GM12878 (cell line): Measurements from ENCODE around the gene CLEC4G. TPM values are rescaled to one million over a fixed set of nuclear protein-coding genes. Genes with fewer than 3 reads are reported as not detected.
A peak's percentile ranks its signal among the peaks of the same experiment; 100 is the strongest.

Experiments used
- ATAC-seq: fragments of 200-7000 bp; cut with Tn5 transposase; 3 replicates; pipeline ENCODE4 v1.9.1; 2020; ENCODE audit warnings: mild to moderate bottlenecking, moderate library complexity
- BruUV-seq: library from RNA; stranded (reverse); fragments of 400-500 nt; replicated peaks from 2 replicates; lab custom pipeline; 2021; lab: Mats Ljungman, UMichigan
- CTCF ChIA-PET: fragments of 300-600 bp; sonication (Branson Sonifier 250); formaldehyde crosslinking; extraction: SDS; loops from one replicate; lab custom pipeline; 2021; ENCODE audit warnings: inconsistent platforms; lab: Yijun Ruan, JAX
- POLR2A ChIA-PET: fragments of 350-600 bp; formaldehyde crosslinking; extraction: SDS; loops from one replicate; lab custom pipeline; 2021; ENCODE audit warnings: inconsistent platforms; lab: Charles Lee
- RAD21 ChIA-PET: fragments of 300-600 bp; sonication (Branson Sonifier 250); formaldehyde crosslinking; loops from one replicate; lab custom pipeline; 2023; ENCODE audit warnings: antibody characterized with exemption; ENCODE audit not compliant: unreplicated experiment; lab: Charles Lee
- SMC1A ChIA-PET: fragments of 300-600 bp; sonication (Branson Sonifier 250); formaldehyde crosslinking; loops from one replicate; lab custom pipeline; 2023; ENCODE audit not compliant: unreplicated experiment, uncharacterized antibody; lab: Charles Lee
- DNase-seq: peaks from one replicate; pipeline ENCODE4 v3.0.0-alpha.2; 2011; ENCODE audit warnings: low read depth, low spot score
- FAIRE-seq: peaks from 3 replicates; lab custom pipeline; 2011; peaks lifted over from hg19 to GRCh38; lab: Jason Lieb, UNC
- H2AFZ ChIP-seq: 2 replicates; pipeline ENCODE4 v1.6.0; 2011; ENCODE audit warnings: low read depth, low read length, control low read depth; ENCODE audit not compliant: control insufficient read depth
- H3K27ac ChIP-seq: 2 replicates; pipeline ENCODE4 v1.5.1; 2011; ENCODE audit warnings: control low read depth; ENCODE audit not compliant: control insufficient read depth, insufficient read depth
- H3K27me3 ChIP-seq, 2 experiments: replicated peaks in 1 of 2; 2 replicates each; pipeline versions ENCODE4 v1.6.0 to v1.6.1; 2011; ENCODE audit warnings: low read length in 1 of 2; ENCODE audit not compliant: control insufficient read depth in 2 of 2, insufficient read depth in 2 of 2
- H3K36me3 ChIP-seq, 2 experiments: 2 replicates each; pipeline ENCODE4 v1.5.1; 2011; ENCODE audit warnings: low read length in 1 of 2; ENCODE audit not compliant: control insufficient read depth in 2 of 2, insufficient read depth in 2 of 2
- H3K4me1 ChIP-seq: 2 replicates; pipeline ENCODE4 v1.6.1; 2011; ENCODE audit warnings: mild to moderate bottlenecking, low read length, moderate library complexity, mixed read lengths; ENCODE audit not compliant: control insufficient read depth, insufficient read depth
- H3K4me2 ChIP-seq: 2 replicates; pipeline ENCODE4 v1.6.0; 2011; ENCODE audit warnings: control low read depth; ENCODE audit not compliant: control insufficient read depth, insufficient read depth
- H3K4me3 ChIP-seq: fragments of 200-600 bp; sonication (generic); 2 replicates; pipeline ENCODE4 v1.5.1; 2016
- H3K79me2 ChIP-seq: 2 replicates; pipeline ENCODE4 v1.6.0; 2011; ENCODE audit warnings: low read length; ENCODE audit not compliant: control insufficient read depth, insufficient read depth
- H3K9ac ChIP-seq: 2 replicates; pipeline ENCODE4 v1.8.0; 2011; ENCODE audit warnings: low read length, control low read depth, mixed read lengths; ENCODE audit not compliant: control insufficient read depth, insufficient read depth
- H3K9me3 ChIP-seq: replicated peaks from 3 replicates; pipeline ENCODE4 v1.5.1; 2011; ENCODE audit warnings: mild to moderate bottlenecking, low read length; ENCODE audit not compliant: control insufficient read depth, insufficient read depth
- H4K20me1 ChIP-seq: 2 replicates; pipeline ENCODE4 v1.6.0; 2011; ENCODE audit not compliant: control insufficient read depth, insufficient read depth
- MEF2B ChIP-seq: fragments of 450-650 bp; IDR thresholded peaks from 2 replicates; pipeline ENCODE4 v1.6.1; 2018; ENCODE audit warnings: mild to moderate bottlenecking, moderate library complexity; ENCODE audit not compliant: partially characterized antibody, poor library complexity, severe bottlenecking
- NR2F1 ChIP-seq: fragments of 450-650 bp; conservative IDR thresholded peaks from 2 replicates; pipeline ENCODE4 v1.6.1; 2017; ENCODE audit warnings: mild to moderate bottlenecking
- WGBS: methylation state at CpG from one replicate; pipeline ENCODE4 v1.1.6; 2016; ENCODE audit warnings: low lambda C conversion rate; ENCODE audit not compliant: insufficient replicate concordance, insufficient coverage; ENCODE audit errors: missing lambda C conversion rate; 5-methylcytosine and 5-hydroxymethylcytosine counted together
- in situ Hi-C: fragments of 300-500 bp; cut with MboI; formaldehyde crosslinking; loops from 9 replicates; pipeline ENCODE4 v1.14.3; 2018; ENCODE audit warnings: mixed read lengths
- intact Hi-C: fragments of 100-400 bp; cut with micrococcal nuclease; formaldehyde crosslinking; loops from one replicate; pipeline ENCODE4 v1.14.2; 2022; ENCODE audit not compliant: unreplicated experiment
- polyA plus RNA-seq, 11 experiments: library from polyadenylated mRNA; depleted of rRNA in 4 of 11; unstranded in 6 of 11; stranded (reverse) in 5 of 11; fragments of >200 nt; fragmentation: Nextera tagmentation in 4 of 11; fragmentation: Illumina TruSeq in 1 of 11; extraction: Ambion mirVana in 4 of 11; extraction: Trizol in 1 of 11; gene quantifications; 1 replicate in 1 of 11; 2 replicates in 10 of 11; pipeline versions ENCODE4 v1.2.1 to v1.2.3, GENCODE V29; 2011 to 2016; ENCODE audit warnings: inconsistent platforms in 2 of 11, missing spikeins in 2 of 11, low read depth in 1 of 11
- total RNA-seq, 4 experiments: library from RNA; depleted of rRNA in 3 of 4; stranded (reverse); fragments of >200 nt in 3 of 4; fragmentation: Illumina TruSeq in 1 of 4; extraction: Trizol in 1 of 4; gene quantifications; 2 replicates each; pipeline versions ENCODE4 v1.2.1 to v1.2.3, GENCODE V29; 2013 to 2021
- TF ChIP-seq, protein P1 (sequence below): fragments of 450-650 bp; IDR thresholded peaks from 2 replicates; pipeline ENCODE4 v1.6.1; 2017; ENCODE audit warnings: borderline replicate concordance

Gene CLEC4G
- total and polyA plus RNA-seq, 10 of the 15 experiments (the other 5 are each of a cell fraction or from before 2014, with no cell fraction given): 0.04 TPM; not detected in 9

DNA sequence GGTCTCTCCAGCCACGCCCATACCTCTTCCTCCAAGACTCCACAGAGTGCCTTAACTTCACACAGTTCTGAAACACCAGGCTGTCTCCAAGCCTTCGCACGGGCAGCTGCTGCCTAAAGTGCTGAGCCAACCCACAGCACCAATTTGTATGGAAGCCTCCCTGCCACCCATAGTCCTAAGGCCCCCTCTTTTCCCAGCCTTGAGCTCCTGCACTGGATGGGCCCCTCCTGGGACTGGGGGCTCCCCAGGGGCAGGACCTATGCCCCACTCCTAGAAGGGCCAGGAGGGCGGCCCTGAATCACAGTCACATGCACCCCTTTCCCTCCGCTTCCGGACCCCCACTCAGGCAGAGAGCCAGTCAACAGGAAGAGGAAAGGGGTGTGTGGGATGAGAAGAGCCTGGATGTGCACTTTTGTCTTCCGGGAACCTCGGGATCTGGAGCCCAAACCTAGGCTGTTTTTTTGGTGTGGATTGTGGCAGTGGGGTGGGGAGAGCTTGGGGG lies 24.9 kb downstream of the CLEC4G start:
- no peak overlapping the region for H3K4me2 ChIP-seq
- no peak for DNase-seq
- TF ChIP-seq NR2F1 (0 out of 2 replicates have a peak, but pooled peaks have one; percentile 23), MEF2B (peak; percentile 55)
- TF ChIP-seq, protein P1, sequence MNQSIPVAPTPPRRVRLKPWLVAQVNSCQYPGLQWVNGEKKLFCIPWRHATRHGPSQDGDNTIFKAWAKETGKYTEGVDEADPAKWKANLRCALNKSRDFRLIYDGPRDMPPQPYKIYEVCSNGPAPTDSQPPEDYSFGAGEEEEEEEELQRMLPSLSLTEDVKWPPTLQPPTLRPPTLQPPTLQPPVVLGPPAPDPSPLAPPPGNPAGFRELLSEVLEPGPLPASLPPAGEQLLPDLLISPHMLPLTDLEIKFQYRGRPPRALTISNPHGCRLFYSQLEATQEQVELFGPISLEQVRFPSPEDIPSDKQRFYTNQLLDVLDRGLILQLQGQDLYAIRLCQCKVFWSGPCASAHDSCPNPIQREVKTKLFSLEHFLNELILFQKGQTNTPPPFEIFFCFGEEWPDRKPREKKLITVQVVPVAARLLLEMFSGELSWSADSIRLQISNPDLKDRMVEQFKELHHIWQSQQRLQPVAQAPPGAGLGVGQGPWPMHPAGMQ: no peak
- TF ChIP-seq, all 136 proteins: peak for 2
- FAIRE-seq (no peak), ATAC-seq (no peak)
- no peaks in the 10 kb centered on the region for H3K27me3 ChIP-seq
- no peaks in the 10 kb centered on the region for H4K20me1 ChIP-seq
- intact Hi-C loops (loop anchor here (10.0 kb wide), 1 partner anchor 488 kb away; no protein-coding TSS in a partner anchor), in situ Hi-C loops (loop anchor here (10.0 kb wide), 2 partner anchors 522 to 1182 kb away; no protein-coding TSS in a partner anchor)
- RAD21 ChIA-PET: interaction anchor here (0.8 to 1.9 kb wide), 3 partner anchors 9 to 66 kb away, joined by 3 to 9 read pairs (median 6); no protein-coding TSS in a partner anchor
- H3K9ac ChIP-seq: peak overlapping the region; percentile 35
- SMC1A ChIA-PET: interaction anchor here (0.5 to 1.1 kb wide), 5 partner anchors 9 to 587 kb away, joined by 3 to 4 read pairs (median 3); no protein-coding TSS in a partner anchor
- POLR2A ChIA-PET: interaction anchor here (0.5 to 1.2 kb wide), 4 partner anchors 9 to 70 kb away, joined by 3 to 5 read pairs (median 4); no protein-coding TSS in a partner anchor
- H3K27ac ChIP-seq: peak overlapping the region; percentile 99
- BruUV-seq: no TSS peak
- H2AFZ ChIP-seq: peak overlapping the region; percentile 8; the same call in 1 of the 2 replicates
- H3K4me1 ChIP-seq: peaks cover 77% of the 10 kb centered on the region
- CTCF ChIA-PET: no interaction called here
- H3K9me3 ChIP-seq: no peaks in the 10 kb centered on the region; the same call in 2 of the 3 replicates
- H3K36me3 ChIP-seq: no peaks in the 10 kb centered on the region
- no peak overlapping the region for H3K4me3 ChIP-seq
- 90% methylated on average over 8 of the region's 8 CpGs for WGBS
- H3K79me2 ChIP-seq: peaks cover 2% of the 10 kb centered on the region; the same call in 1 of the 2 replicates
